ENCODE measurements around the gene DPCD. TPM values are rescaled to one million over a fixed set of nuclear protein-coding genes. Genes with fewer than 3 reads are reported as not detected.

Gene DPCD
- total and polyA plus RNA-seq, 2 donors (not counting 3 experiments of a cell fraction or from before 2014, with no cell fraction given): 25.3 to 39.3 TPM

DNA sequence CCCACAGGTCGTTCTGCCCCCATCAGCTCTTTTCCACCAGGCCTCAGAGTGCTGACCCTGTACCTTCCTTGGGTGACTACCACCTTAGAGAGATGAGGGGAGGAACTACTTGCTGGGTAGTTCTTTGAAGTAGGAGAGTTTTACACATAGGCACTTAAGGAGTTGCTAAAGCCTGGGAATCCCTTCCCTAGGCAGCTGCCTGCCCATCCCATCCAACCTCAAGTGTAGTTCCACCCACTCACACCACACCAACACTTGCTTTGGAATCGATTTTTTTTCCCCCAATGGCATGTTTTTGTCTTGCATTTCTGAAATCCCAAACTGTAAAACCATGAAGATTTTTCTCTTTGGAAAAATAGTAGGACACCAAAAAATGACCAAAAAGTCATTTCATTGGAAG lies 59.1 kb downstream of the DPCD start:
- TF ChIP-seq POLR2AphosphoS5 (IDR thresholded peaks at IDR 0.05; ENCODE audit: insufficient read depth, low read depth, low read length) (no peak), FOS (IDR thresholded peaks at IDR 0.05; ENCODE audit: borderline replicate concordance, insufficient read depth, low read length) (no peak), GATA2 (IDR thresholded peaks at IDR 0.05; ENCODE audit: insufficient read depth, insufficient read length, low read depth, low read length) (no peak), MYC (IDR thresholded peaks at IDR 0.05; ENCODE audit: low read depth, low read length) (no peak), EZH2 (IDR thresholded peaks at IDR 0.05; ENCODE audit: borderline replicate concordance, low read depth, low read length, severe bottlenecking) (no peak), POLR2A (IDR thresholded peaks at IDR 0.05; ENCODE audit: low read depth, low read length) (no peak), JUN (IDR thresholded peaks at IDR 0.05; ENCODE audit: borderline replicate concordance, insufficient read depth, insufficient read length, low read depth) (no peak)
- TF ChIP-seq, protein P1, sequence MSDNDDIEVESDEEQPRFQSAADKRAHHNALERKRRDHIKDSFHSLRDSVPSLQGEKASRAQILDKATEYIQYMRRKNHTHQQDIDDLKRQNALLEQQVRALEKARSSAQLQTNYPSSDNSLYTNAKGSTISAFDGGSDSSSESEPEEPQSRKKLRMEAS (IDR thresholded peaks at IDR 0.05; ENCODE audit: insufficient read depth, insufficient read length): no peak
- TF ChIP-seq, protein P2, sequence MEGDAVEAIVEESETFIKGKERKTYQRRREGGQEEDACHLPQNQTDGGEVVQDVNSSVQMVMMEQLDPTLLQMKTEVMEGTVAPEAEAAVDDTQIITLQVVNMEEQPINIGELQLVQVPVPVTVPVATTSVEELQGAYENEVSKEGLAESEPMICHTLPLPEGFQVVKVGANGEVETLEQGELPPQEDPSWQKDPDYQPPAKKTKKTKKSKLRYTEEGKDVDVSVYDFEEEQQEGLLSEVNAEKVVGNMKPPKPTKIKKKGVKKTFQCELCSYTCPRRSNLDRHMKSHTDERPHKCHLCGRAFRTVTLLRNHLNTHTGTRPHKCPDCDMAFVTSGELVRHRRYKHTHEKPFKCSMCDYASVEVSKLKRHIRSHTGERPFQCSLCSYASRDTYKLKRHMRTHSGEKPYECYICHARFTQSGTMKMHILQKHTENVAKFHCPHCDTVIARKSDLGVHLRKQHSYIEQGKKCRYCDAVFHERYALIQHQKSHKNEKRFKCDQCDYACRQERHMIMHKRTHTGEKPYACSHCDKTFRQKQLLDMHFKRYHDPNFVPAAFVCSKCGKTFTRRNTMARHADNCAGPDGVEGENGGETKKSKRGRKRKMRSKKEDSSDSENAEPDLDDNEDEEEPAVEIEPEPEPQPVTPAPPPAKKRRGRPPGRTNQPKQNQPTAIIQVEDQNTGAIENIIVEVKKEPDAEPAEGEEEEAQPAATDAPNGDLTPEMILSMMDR (IDR thresholded peaks at IDR 0.05; ENCODE audit: extremely low read depth in 1 of 2, insufficient read depth in 1 of 2, low read depth in 1 of 2, low read length in 2 of 2): no peak
- Histone ChIP-seq H3K4me1 (ENCODE audit: control insufficient read depth, extremely low read depth, insufficient read depth, low read length) (no peaks in the 10 kb centered on the region), H4K20me1 (replicated peaks; ENCODE audit: control insufficient read depth, extremely low read depth, insufficient read depth, low read length) (no peaks in the 10 kb centered on the region), H3K36me3 (ENCODE audit: control insufficient read depth in 2 of 2, extremely low read depth in 1 of 2, insufficient read depth in 2 of 2, low read length in 2 of 2) (peaks cover 0 to 2% of the 10 kb centered on the region in 2 experiments), H3K27me3 (ENCODE audit: control insufficient read depth in 2 of 2, insufficient read depth in 2 of 2, low read length in 2 of 2) (no peaks in the 10 kb centered on the region), H2AFZ (ENCODE audit: low read depth, low read length) (no peak overlapping the region), H3K9ac (replicated peaks; ENCODE audit: extremely low read depth, insufficient read depth, low read length) (no peak overlapping the region), H3K27ac (ENCODE audit: insufficient read depth, low read depth, low read length) (no peak overlapping the region), H3K4me2 (ENCODE audit: insufficient read depth, low read length) (no peak overlapping the region), H3K9me1 (replicated peaks; ENCODE audit: control insufficient read depth, extremely low read depth, insufficient read depth, low read length) (no peaks in the 10 kb centered on the region), H3K9me3 (replicated peaks; ENCODE audit: control insufficient read depth, insufficient read depth, low read length) (no peaks in the 10 kb centered on the region), H3K79me2 (ENCODE audit: control insufficient read depth, insufficient read depth, low read length) (no peaks in the 10 kb centered on the region), H3K4me3 (replicated peaks in 1 of 3; ENCODE audit: insufficient read depth in 1 of 3, low read depth in 1 of 3, low read length in 3 of 3) (no peak overlapping the region)
- dilution Hi-C loops (cut with MboI; ENCODE audit: extremely low pct_ligation_motif_present, low sequenced_read_pairs) (no loop called here), intact Hi-C loops (cut with micrococcal nuclease) (no loop called here)
- ChIA-PET CTCF (interaction anchor here (1.4 kb wide), 1 partner anchor 90 kb away, joined by 3 read pairs; no protein-coding TSS in a partner anchor), POLR2A (no interaction called here)
- no peak for DNase-seq (ENCODE audit: low read depth, low spot score)
- no peak for FAIRE-seq
- BruUV-seq (replicated peaks): no TSS peak

Data from endothelial cell of umbilical vein (primary cell).